Left lobe of liver (tissue), 2 donors: ENCODE measurements around the gene TAOK2. TPM values are rescaled to one million over a fixed set of nuclear protein-coding genes. Genes with fewer than 3 reads are reported as not detected.
"Not testable (repeated sequence)": the region's sequence is repeated elsewhere in the genome, so short reads cannot be mapped to it uniquely, and the experiment has no call there.

ENCODE experiments used
- ATAC-seq: fragments of 200-7000 bp; cut with Tn5 transposase; one replicate; pipeline ENCODE4 v1.9.1; 2020; ENCODE audit warnings: mild to moderate bottlenecking, moderate library complexity
- DNase-seq: peaks from one replicate; pipeline ENCODE4 v3.0.0-alpha.2; 2020; ENCODE audit warnings: low spot score
- total RNA-seq: library from RNA; stranded (reverse); gene quantifications from one replicate; pipeline ENCODE4 v1.2.1, GENCODE V29; 2021
- donor health status: DM: no; HTN: no; CAD: no; lungs with moderate emphysema.
- donor health status: DM: no; HTN: yes; CAD: no.

The TAOK2 gene
- total RNA-seq, 1 donor from 2014 or later: 21.1 TPM

- no peak for ATAC-seq
- no peak for DNase-seq
Observed at GRCh38 chr16:30000735-30001631, 27.3 kb downstream of the TAOK2 start.

GRCh38 chr16:30002614-30003346 is 29.1 kb downstream of the TAOK2 start:
- DNase-seq (no peak), ATAC-seq (no peak)

- ATAC-seq (no peak), DNase-seq (no peak)
Observed at GRCh38 chr16:30003670-30004423, 30.2 kb downstream of the TAOK2 start.

- ATAC-seq (no peak), DNase-seq (no peak)
Observed at GRCh38 chr16:30004424-30004776, 30.7 kb downstream of the TAOK2 start.

- DNase-seq (no peak), ATAC-seq (peak; percentile 48)
Observed at GRCh38 chr16:30004811-30005242, 31.2 kb downstream of the TAOK2 start.

- DNase-seq (no peak), ATAC-seq (peak; percentile 77)
Observed at GRCh38 chr16:30005341-30006094, 31.9 kb downstream of the TAOK2 start.

GRCh38 chr16:30006095-30006473 is 32.4 kb downstream of the TAOK2 start:
- DNase-seq: no peak
- ATAC-seq: no peak

- DNase-seq (no peak), ATAC-seq (no peak)
Observed at GRCh38 chr16:30006659-30007377, 33.1 kb downstream of the TAOK2 start.

- ATAC-seq (no peak), DNase-seq (no peak)
Observed at GRCh38 chr16:30007378-30007895, 33.8 kb downstream of the TAOK2 start.

- peak; percentile 10 for ATAC-seq
- no peak for DNase-seq
Observed at GRCh38 chr16:30009085-30009862, 35.6 kb downstream of the TAOK2 start.

GRCh38 chr16:30009990-30010843 is 36.5 kb downstream of the TAOK2 start:
- ATAC-seq (no peak), DNase-seq (no peak)

- DNase-seq (no peak), ATAC-seq (no peak)
Observed at GRCh38 chr16:30010844-30011713, 37.4 kb downstream of the TAOK2 start, which contains the start of gene DOC2A. Gene DOC2A, minus strand, starts transcription at chr16:30011027. Its CDS starts 805 bp downstream, at chr16:30010222.

- no peak for DNase-seq
Observed at GRCh38 chr16:30011714-30012504, 38.2 kb downstream of the TAOK2 start.

GRCh38 chr16:30012598-30012997 is 38.9 kb downstream of the TAOK2 start:
- ATAC-seq, DNase-seq: not testable (repeated sequence)

More at GRCh38 chr16:30011714-30012504, 38.2 kb downstream of the TAOK2 start:
- ATAC-seq: no peak

GRCh38 chr16:30015450-30015849 is 41.8 kb downstream of the TAOK2 start:
- not testable (repeated sequence) for ATAC-seq, DNase-seq
